ENCODE measurements around the gene C3orf33.
"Not testable (repeated sequence)": the region's sequence is repeated elsewhere in the genome, so short reads cannot be mapped to it uniquely, and the experiment has no call there.

Gene C3orf33

DNA sequence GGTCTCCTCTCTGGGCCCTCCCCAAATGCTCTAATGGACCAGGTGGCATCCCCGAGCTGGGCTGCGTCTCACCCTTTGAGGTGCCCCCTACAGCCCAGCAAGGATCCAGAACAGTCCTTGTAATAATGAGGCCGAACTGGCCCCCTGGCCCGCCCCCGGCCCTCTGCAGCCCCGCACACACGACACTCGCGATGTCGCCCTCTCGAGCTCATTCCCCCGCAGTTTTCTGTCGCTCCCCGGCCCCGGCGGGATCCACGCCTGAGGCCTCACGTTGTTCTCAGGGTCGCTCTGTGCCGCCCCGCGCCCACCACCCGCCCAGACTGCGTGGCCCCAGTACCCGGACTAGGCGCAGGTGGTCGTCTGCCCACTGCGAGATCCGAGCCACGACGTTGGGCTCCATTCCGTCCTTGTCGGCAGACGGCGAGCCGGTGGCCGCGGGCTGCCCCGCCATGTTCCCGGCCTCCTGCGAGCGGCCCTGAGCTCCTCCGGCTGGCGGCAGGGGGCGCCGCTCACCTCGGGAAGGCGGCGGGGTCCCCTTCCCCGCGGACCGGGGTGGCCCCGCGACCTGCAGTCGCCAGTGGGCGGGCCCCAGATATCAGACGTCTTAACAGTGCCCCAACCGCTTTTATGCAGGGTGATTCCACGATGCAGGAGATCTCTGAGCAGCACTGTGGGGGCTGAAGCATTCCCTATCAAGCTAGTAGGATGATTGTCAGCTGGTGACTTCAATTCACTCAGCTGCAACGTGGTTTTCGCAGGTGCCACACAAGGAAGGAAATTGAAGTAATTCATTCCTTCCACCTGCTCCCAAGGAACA lies at the start of gene C3orf33:
Gene C3orf33, minus strand, starts transcription at position 477 of the 817 bp plus-strand sequence. Its CDS starts 26 bp downstream, at position 451.
- DNase-seq, result peak; percentile 84

DNA sequence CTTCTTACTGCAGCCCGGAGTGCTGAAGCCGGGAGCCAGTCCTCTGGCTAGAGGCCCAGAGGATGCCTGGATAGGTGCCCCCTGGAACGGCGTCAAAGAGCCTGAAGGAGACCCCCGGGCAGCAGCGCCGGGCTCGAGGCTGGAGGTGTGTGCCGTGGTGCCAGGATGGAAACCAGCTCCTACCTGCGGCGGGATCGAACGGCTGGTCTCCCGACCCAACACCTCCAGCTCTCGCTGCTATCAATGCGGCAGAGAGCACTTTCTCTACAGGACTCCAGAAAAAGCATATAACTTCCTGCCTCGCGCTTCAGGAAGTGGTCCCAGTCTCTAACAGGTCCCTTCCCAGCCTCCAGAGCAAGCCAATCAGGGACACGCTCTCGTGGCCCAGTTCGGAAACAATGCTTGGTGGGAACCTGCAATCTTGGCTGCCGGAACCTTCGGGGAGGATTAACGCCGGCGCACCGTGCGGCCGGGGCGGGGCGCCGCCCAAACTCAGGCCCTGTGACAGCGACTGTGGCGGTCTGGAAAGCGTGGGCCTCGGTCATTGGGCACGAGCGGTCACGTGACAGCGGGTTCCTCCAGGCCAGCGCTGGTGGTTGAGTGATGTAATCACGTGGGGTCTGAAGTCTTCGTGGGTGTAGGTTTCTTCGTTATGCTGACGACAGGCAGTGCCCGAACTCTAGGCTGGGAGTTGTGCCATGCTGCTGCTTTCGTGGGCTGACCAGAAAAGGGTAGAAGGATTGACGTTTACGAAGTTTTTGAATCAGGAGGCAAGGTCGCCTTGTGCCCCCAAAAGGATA lies 48.3 kb upstream of the C3orf33 start, which contains the start of gene SLC33A1:
Gene SLC33A1, minus strand, starts transcription at position 287 of the 800 bp plus-strand sequence. CDS start 430 bp downstream, outside the sequence.
- peak; percentile 99 for DNase-seq

GRCh38 chr3:155853214-155854140 lies 47.4 kb upstream of the C3orf33 start:
- peak; percentile 34 for DNase-seq

- DNase-seq, result no peak
Observed at GRCh38 chr3:155852341-155852740, 46.3 kb upstream of the C3orf33 start.

DNA sequence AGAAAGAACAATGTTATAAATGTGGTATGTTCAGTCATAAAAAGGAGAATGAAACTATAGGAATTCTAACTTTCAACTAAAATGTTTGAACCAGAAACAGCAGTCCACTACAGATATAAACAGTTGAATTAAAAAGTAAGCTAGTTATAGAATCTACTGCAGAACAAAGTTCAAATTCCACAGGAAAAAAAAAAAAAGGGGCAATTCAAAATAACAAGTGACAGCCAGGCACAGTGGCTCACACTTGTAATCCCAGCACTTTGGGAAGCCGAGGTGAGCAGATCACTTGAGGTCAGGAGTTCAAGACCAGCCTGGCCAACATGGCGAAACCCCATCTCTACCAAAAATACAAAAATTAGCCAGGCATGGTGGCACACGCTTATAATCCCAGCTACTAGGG lies 43.3 kb upstream of the C3orf33 start:
- not testable (repeated sequence) for DNase-seq

- no peak for DNase-seq
Observed at GRCh38 chr3:155847993-155848392, 41.9 kb upstream of the C3orf33 start.

GRCh38 chr3:155846119-155846518 lies 40.0 kb upstream of the C3orf33 start:
- DNase-seq, result no peak

DNA sequence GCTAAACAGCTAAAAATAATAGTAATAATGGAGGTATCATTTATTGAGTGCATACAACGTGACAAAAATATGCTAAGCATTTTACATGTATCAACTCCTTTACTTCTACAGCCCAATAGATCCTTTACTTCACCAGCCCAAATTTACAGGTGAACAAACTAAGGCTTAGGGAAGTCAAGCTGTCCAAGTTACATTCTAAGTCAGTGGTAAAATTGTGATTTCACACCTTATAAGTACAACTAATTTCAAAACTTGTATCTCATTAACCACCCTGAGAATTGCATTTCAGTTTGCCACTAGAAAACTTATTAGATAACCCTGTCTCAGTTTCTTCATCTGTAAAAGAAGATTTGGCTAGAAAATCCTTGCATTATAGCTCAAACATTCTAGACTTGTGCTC lies 37.5 kb upstream of the C3orf33 start:
- DNase-seq, result no peak

GRCh38 chr3:155835341-155836071 lies 29.4 kb upstream of the C3orf33 start:
- DNase-seq, result no peak

DNA sequence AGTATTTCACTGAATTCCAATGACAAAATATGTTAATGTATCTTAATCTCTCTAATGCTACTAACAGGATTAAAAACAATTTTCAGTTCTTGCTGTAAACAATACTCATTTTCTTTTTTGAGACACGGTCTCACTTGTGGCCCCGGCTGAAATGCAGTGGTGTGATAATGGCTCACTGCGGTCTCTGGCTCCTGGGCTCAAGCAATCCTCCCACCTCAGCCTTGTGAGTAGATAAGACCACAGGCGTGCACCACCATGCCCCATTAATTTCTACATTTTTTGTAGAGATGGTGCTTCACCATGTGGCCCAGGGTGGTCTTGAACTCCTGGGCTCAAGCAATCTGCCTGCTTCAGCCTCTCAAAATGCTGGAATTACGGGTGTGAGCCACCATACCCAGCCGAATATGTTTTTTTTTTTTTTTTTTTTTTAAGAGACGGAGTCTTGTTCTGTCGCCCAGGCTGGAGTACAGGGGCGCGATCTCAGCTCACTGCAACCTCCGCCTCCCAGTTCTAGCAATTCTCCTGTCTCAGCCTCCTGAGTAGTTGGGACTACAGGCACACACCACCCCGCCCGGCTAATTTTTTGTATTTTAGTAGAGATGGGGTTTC lies 22.5 kb upstream of the C3orf33 start:
- not testable (repeated sequence) for DNase-seq

GRCh38 chr3:155815030-155815545 lies 9.0 kb upstream of the C3orf33 start:
- no peak for DNase-seq

GRCh38 chr3:155813224-155813623 lies 7.1 kb upstream of the C3orf33 start:
- DNase-seq, result not testable (repeated sequence)

GRCh38 chr3:155809181-155809580 lies 3.1 kb upstream of the C3orf33 start:
- DNase-seq, result no peak

GRCh38 chr3:155807823-155808222 lies 1.7 kb upstream of the C3orf33 start:
- DNase-seq, result no peak

DNA sequence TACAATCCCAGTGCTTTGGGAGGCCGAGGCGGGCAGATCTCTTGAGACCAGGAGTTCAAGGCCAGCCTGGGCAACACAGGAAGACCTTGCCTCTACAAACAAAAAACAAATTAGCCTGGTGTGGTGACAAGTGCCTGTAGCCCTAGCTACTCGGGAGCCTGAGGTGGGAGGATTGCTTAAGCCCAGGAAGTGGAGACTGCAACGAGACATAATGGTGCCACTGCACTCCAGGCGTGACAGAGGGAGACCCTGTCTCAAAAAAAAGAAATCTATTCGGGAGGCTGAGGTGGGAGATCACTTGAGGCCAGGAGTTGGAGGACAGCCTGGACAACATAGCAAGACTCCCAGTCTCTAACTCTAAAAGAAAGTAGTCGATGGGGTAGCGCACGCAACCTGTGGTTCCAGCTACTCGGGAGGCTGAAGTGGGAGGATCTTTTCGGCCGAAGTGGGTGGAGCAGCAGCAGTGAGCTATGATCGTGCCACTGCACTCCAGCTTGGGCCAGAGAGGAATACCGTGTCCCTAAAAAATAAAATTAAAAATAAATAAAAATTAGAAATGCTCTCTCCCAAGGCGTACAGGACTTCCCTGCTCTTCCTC lies 775 bp downstream of the C3orf33 start:
- peak; percentile 8 for DNase-seq

GRCh38 chr3:155804323-155804722 lies 1.8 kb downstream of the C3orf33 start:
- no peak for DNase-seq

- DNase-seq, result no peak
Observed at GRCh38 chr3:155792532-155792931, 13.5 kb downstream of the C3orf33 start.

GRCh38 chr3:155791190-155791589 lies 14.9 kb downstream of the C3orf33 start:
- DNase-seq, result peak; percentile 41

DNA sequence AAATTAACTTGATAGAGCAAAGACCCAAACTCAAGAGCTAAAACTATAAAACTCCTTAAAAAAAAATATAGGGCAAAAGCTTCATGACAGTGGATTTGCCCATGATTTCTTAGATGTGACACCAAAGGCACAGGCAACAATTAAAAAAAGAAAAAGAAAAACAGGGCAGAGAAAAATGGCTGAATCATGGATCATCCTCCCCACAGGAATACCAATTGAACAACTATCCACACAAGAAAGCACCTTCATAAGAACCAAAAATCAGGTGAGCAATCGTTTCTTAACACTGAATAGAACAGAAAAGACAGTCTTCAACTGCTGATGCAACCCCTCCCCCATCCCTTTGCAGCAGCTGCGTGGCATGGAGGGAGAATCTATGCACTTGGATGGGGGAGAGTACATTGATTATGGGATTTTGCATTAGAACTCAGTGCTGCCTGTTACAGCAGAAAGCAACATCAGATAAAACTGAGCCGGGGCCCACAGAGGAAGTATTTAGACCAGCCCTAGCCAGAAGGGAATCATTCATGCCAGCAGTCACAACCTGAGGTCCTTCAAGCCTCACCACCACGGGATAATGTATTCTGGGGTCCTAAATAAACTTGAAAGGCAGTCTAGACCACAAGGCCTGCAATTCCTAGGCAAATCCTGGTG lies 15.7 kb downstream of the C3orf33 start:
- no peak for DNase-seq

GRCh38 chr3:155785662-155786295 lies 20.3 kb downstream of the C3orf33 start:
- no peak for DNase-seq

Data from activated CD4-positive, alpha-beta T cell treated with anti-CD3 and anti-CD28 coated beads, Interleukin-2, Interleukin-6, amounts not matched to agents 100 ng/mL and 50 ng/mL, durations not matched to agents 16 hours and 8 hours (primary cell).